ENCODE data around the gene UBE2M.

The UBE2M gene

DNA sequence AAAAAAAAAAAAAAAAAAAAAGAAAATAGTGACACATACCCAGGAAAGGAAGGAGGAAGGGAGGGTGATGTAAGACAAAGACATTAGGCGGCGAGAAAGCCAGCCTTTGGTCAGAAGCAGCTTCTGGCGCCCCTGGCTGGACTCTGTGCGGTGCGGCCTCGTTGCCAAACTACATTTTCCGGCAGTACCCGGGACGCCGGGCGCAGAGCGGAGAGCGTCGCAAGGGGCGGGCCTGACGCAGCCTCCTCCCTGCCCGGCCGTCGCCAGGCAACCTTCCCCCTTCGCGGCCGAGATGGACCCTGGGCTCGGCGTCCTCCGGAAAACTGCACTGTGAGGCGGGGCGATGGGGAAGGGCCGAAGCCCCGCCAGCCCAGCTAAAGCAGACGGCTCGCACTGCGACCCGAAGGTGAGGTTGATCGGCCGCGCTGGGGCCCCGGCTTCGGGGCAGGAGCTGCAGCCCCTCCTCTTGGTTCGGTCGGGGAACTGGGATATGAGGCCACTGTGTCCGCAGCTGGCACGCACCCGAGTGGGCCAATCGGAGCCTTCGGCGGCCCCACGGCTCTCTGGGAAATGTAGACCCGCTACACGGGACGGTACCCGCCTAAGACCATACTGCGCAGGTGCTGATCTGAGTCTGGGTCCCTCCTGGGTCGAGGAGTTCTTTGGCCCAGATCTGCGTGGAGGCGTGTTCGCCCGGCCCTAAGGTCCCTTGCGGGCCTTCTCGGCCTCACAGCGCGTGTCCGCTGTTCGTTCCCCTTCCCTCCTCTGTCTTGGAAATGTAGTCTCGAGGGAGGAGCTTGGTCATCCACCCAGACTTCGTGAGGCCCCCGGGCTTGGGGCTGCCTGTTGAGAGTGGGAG is 17.0 kb upstream of the UBE2M start:
- peak; percentile 91 for TF ChIP-seq POLR2A (IDR thresholded peaks at IDR 0.05; ENCODE audit: low read length)
- no peak for TF ChIP-seq GATA1 (IDR thresholded peaks at IDR 0.05; ENCODE audit: low read depth, low read length)
- no peak for DNase-seq

DNA sequence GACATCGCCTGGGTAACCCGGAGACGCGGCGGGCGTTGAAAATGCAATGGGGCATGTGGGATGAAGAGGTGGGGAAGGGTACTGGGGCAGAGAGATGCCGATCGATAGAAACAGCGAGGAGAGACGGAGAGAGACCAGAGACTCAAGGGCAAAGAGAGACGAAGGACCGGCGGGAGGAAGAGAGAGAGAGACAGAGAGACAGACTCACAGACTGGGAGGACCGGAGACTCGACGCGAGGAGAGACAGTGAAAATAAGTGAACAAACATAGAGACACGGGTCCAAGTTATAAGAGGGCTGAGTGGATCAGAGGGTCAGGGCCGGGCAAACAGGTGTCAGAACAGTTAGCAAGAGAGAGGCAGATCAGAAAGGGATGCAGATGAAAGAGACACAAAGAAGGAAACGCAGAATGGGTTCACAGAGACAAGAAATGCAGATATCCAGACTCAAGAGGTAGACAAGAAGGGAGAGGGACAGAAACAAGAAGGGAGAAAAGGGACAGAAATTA is 15.3 kb upstream of the UBE2M start:
- TF ChIP-seq GATA1 (IDR thresholded peaks at IDR 0.05; ENCODE audit: low read depth, low read length): no peak
- TF ChIP-seq POLR2A (IDR thresholded peaks at IDR 0.05; ENCODE audit: low read length): peak; percentile 59
- DNase-seq: no peak

DNA sequence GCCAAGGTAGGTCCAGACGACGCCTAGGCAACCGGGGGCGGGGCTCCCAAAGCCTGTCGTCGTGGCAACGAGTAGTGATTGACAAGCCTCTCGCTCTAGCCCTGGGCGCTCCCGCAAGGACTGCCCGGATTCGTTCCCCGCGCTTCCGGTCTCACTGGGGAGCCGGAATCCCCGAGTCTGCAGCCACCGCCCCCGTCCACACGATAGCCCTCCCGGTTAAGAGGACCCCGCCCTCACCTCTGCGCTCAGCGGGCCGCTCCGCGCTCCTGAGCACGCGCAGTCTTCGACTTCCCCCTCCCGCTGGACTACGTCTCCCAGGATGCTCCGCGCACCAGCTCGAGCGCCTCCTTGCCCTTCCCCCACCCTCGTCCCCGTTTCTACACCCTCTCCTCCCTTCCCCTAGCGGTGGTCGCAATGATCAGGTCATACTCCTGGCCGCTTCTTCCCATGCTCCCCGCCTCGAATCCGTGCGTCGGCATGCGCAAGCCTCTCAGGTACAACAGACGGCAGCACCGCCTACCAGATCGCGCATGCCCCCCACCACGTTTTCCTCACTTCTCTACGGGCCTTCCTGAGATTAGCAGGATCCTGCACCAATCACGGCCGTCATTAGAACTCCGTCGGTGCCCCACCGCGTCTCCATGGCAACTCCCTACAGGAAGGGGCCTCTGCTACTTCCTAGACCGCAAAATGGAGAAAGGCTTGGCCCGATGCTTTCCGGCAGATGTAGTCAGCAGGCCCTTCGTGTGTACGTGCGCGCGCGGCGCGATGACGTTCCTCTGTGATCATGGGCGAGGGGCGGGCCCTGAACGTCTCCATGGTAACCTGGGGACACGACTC is 14.6 kb upstream of the UBE2M start, which contains the start of gene MZF1:
Gene MZF1, minus strand, starts transcription at position 518 of the 840 bp plus-strand sequence. CDS start 1,946 bp downstream, outside the sequence.
- no peak for DNase-seq

DNA sequence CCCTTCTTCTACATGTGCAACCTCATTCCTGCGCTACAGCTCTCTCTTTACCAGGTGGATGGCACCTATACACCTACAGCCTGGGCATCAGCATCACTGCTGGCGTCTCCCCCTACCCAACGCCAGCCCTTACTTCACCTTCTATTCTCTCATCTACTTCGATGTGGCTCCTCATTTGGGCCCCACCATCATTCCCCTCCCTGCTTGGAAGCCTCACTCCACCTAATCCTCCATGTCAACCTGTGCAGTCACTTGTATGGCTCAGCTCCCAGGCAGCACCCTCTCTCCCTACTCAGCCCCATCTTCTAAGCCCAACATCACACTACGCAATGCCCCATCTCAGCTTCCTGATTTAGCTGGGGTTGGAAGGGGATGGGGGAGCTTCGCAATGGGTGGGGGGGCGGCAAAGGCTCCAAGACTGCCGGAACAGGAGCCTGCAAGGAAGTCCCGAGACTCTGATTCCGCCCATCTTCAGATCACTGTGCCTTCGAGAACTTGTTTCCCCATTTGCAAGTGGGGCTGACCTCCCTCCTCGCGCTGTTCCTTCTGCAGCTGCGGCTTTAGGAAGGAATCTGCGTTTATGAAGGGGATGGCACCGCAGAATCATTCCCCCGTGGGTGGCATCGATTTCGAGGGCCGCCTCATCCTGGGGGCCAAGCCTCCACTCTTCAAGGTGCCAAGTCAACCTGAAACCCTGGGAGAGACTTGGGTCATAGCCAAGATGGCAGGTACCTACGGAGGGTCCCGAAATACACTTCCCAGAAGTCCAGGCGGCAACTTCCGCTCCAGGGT is 13.8 kb upstream of the UBE2M start:
- DNase-seq: no peak
- no peak for TF ChIP-seq GATA1 (IDR thresholded peaks at IDR 0.05; ENCODE audit: low read depth, low read length)
- no peak for TF ChIP-seq POLR2A (IDR thresholded peaks at IDR 0.05; ENCODE audit: low read length)

More for the DNA sequence above, 14.6 kb upstream of the UBE2M start, which contains the start of gene MZF1:
- TF ChIP-seq GATA1 (IDR thresholded peaks at IDR 0.05; ENCODE audit: low read depth, low read length) (no peak), POLR2A (IDR thresholded peaks at IDR 0.05; ENCODE audit: low read length) (peak; percentile 68)

DNA sequence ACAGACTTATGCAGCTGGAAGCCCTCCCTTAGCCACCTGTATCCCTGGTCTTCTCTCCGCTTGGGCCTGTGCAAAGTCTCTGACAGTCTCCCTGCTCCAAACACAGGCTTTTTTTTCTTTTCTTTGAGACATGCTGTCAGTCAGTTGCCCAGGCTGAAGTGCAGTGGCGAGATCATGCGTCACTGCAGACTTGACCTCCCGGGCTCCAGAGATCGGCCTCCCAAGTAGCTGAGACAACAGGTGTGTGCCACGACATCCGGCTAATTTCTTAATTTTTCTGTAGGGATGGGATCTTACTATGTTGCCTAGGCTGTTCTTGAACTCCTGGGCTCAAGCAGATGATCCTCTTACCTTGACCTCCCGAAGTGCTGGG is 13.2 kb upstream of the UBE2M start:
- TF ChIP-seq POLR2A (IDR thresholded peaks at IDR 0.05; ENCODE audit: low read length) (no peak), GATA1 (IDR thresholded peaks at IDR 0.05; ENCODE audit: low read depth, low read length) (no peak)
- no peak for DNase-seq

DNA sequence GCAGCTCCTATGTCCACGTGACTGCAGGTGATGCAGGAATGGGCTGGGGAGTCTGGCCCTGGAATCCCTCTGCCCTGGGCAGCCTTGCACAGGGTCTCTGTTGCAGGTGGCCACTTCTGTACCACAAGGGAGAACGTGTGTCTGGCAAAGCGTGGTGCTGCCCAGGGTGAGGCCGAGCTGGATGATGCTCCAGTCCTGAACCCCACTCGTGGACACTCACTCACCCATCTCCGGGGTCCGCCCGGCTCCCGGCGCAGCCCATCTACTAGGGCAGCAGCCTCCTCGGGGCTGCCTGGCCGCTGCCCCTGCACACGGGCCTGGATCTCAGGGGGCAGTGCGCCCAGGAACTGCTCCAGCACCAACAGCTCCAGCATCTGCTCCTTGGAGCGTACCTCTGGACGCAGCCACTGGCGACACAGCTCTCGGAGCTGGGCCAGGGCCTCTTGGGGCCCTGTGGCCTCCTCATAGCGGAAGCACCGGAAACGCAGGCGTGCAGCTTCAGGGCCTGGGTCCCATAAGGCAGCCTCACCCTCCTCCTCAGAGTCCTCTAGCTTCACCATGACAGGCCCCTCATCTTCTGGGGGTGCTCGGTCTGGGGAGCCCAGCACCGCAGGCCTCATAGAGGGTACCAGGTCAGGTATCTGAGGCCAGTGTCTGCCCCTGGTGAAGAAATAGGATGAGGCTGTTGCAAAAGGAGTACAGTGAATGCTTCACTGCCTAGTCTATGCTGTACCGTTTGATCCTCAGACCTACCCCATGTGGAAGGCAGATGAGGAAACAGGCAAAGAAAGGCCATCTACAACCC is 12.6 kb upstream of the UBE2M start:
- no peak for TF ChIP-seq POLR2A (IDR thresholded peaks at IDR 0.05; ENCODE audit: low read length)
- TF ChIP-seq GATA1 (IDR thresholded peaks at IDR 0.05; ENCODE audit: low read depth, low read length): no peak
- no peak for DNase-seq

DNA sequence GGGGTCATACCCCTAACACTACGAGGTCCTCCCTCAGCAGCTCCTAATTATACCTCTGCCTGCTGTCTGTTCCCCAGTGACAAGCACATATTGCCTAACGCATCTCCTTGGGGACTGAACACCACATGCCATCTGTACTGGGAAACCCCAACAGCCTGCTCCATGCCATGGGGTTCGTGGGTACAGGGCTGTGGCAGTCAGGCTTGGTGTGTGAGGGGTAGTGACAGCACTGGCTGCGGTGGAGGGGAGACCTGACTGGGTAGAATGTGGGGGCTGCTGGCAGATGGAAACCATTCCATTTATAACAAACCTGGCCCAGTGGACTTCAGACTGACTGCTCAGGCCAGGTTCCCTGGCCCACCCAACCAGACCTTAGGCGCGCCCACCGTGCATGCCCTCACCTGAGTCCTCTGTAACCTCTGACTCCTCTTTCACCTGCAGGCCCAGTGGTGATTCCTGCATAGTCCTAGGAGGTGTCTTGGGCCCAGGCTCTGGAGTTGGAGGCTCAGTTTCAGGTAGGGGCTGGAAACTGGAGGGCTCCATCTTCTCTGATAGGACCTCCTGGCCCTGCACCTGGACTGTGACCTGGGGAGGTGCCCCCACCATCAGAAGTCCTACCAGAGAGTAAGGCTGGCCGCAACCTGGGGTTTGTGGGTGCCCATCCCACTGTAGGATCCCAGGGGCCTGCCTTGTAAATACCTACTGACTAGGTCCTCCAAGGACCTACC is 11.7 kb upstream of the UBE2M start:
- no peak for DNase-seq
- TF ChIP-seq POLR2A (IDR thresholded peaks at IDR 0.05; ENCODE audit: low read length) (peak; percentile 21), GATA1 (IDR thresholded peaks at IDR 0.05; ENCODE audit: low read depth, low read length) (no peak)

DNA sequence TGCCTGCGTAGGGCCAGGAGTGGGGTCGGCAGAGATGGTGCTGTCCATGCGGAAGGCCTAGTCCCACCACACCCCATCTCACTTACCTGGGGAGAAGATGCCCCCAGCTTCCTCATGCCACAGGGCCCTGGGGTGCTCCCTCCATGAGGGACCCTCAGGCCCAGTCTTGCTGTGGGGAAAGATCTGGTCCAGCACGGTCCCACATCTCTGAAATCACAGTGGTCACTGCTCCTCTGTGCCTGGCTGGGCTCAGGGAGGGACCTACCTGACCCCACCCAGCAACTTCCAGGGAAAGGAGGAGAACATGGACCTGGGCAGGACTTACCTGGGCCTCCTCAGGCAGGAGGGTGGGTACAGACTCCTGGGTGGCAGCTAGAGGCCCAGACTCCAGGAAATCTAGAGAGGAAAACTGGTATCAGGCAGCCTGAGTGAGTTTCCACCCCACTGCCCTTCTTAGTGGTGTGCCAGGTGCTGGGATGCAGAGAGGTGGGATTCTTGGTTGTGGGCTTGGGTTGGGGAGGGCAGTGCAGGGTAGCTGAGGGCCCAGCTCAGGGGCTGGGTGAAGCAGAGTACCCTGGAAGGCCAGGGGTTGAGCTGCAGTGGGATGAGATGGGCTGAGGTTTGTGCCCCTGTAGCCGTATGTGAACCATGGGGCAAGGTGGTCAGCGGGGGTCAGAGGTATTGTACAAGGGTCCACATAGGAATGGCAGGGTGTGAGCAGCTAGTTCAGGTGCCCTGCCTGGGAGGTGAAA is 11.0 kb upstream of the UBE2M start:
- DNase-seq: no peak
- TF ChIP-seq GATA1 (IDR thresholded peaks at IDR 0.05; ENCODE audit: low read depth, low read length) (no peak), POLR2A (IDR thresholded peaks at IDR 0.05; ENCODE audit: low read length) (peak; percentile 28)

DNA sequence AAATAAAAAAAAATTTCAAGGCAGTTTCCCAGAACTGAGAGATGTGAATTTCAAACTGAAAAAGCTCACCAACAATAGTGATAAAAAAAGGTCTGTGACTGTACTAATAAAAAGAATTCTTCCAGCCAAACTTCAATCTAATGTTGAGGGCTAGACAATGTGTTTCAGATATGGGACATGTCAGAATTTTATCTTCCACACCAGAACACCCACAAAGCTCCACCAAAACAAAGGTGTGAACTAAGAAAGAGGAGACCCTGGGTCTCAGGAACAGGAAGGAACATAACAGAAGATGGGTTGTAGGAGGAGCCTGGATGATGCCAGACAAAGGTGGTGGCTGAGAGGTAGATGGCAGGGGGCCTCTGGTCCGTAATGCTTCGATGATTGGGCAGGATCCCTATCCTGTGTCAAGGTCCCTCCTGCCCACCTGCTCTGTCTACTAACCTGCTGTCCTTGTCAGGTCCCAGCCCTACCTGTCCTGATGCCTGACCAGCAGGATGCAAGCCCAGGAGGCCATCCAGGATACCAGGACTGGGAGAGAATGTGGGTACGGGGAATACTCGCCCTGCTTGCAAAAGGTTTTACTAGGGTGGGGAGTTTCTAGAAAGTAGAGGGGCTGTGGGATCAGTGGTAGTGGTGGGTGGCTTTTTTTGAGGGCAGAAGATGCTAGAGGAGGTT is 10.2 kb upstream of the UBE2M start:
- DNase-seq: no peak
- TF ChIP-seq GATA1 (IDR thresholded peaks at IDR 0.05; ENCODE audit: low read depth, low read length): no peak
- TF ChIP-seq POLR2A (IDR thresholded peaks at IDR 0.05; ENCODE audit: low read length): no peak

DNA sequence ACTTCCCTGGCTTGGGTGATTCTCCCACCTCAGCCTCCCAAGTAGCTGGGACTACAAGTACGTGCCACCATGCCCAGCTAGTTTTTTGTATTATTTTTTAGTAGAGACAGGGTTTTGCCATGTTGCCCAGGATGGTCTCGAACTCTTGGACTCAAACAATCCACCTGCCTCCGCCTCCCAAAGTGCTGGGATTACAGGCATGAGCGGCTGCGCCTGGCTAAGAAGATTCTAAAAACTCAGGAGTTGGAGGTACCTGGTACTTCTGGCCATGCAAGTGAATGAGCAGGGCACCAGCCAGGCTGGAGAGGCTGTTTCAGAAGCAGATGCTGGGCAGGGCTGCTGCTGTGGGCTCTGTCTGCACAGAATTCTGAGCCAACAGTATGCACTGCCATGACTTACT is 8.6 kb upstream of the UBE2M start:
- no peak for TF ChIP-seq GATA1 (IDR thresholded peaks at IDR 0.05; ENCODE audit: low read depth, low read length)
- no peak for TF ChIP-seq POLR2A (IDR thresholded peaks at IDR 0.05; ENCODE audit: low read length)
- no peak for DNase-seq

DNA sequence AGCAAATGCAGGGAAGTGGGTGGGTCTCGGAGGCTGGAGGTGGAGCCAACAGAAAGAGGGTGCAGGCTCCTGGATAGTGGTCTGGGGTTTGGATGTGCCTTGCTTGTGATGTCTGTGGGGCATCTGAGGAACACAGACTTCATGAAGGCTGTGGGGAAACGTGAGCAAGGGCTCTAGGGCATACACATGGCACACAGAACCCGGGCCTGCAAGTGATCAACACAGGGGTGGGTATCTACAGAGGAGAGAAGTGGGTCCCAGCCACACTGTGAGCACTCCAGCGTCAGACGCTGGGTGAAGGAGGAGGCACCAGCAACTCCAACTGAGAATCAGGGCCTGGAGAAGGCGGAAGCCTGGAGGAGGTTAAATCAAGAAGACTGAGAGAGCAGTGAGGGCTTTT is 5.4 kb upstream of the UBE2M start:
- TF ChIP-seq POLR2A (IDR thresholded peaks at IDR 0.05; ENCODE audit: low read length): no peak
- no peak for TF ChIP-seq GATA1 (IDR thresholded peaks at IDR 0.05; ENCODE audit: low read depth, low read length)
- no peak for DNase-seq
